Activated CD4-positive, CD25-positive, alpha-beta regulatory T cell treated with anti-CD3 and anti-CD28 coated beads, Interleukin-2, amount 50 U/mL, for 16 hours (primary cell): ENCODE results near the gene PDE4B.

Experiments used
- DNase-seq: peaks from one replicate; pipeline ENCODE4 v3.0.0-alpha.2; 2020; ENCODE audit warnings: low read depth, low spot score

Gene PDE4B

GRCh38 chr1:66262208-66262963 is 469.7 kb downstream of the PDE4B start:
- no peak for DNase-seq

- no peak for DNase-seq
These were observed 472.6 kb downstream of the PDE4B start for GRCh38 chr1:66265268-66265667.

- no peak for DNase-seq
These were observed 473.1 kb downstream of the PDE4B start for GRCh38 chr1:66265796-66266195.

- no peak for DNase-seq
These were observed 473.7 kb downstream of the PDE4B start for GRCh38 chr1:66266350-66266749.

- no peak for DNase-seq
These were observed 474.1 kb downstream of the PDE4B start for GRCh38 chr1:66266756-66267155.

- DNase-seq: no peak
These were observed 474.7 kb downstream of the PDE4B start for GRCh38 chr1:66267201-66267940.

- no peak for DNase-seq
These were observed 476.5 kb downstream of the PDE4B start for GRCh38 chr1:66269222-66269621.

- no peak for DNase-seq
These were observed 477.6 kb downstream of the PDE4B start for GRCh38 chr1:66270119-66270812.

GRCh38 chr1:66271216-66271903 is 478.7 kb downstream of the PDE4B start:
- no peak for DNase-seq

GRCh38 chr1:66271904-66272254 is 479.2 kb downstream of the PDE4B start:
- no peak for DNase-seq

- no peak for DNase-seq
These were observed 481.0 kb downstream of the PDE4B start for GRCh38 chr1:66273656-66274055.

GRCh38 chr1:66274634-66275033 is 481.9 kb downstream of the PDE4B start:
- DNase-seq: no peak

- no peak for DNase-seq
These were observed 482.4 kb downstream of the PDE4B start for GRCh38 chr1:66275083-66275482.

- DNase-seq: no peak
These were observed 482.9 kb downstream of the PDE4B start for GRCh38 chr1:66275601-66276023.

- no peak for DNase-seq
These were observed 483.5 kb downstream of the PDE4B start for GRCh38 chr1:66276218-66276617.

GRCh38 chr1:66278260-66279021 is 485.7 kb downstream of the PDE4B start:
- no peak for DNase-seq

- no peak for DNase-seq
These were observed 489.1 kb downstream of the PDE4B start for GRCh38 chr1:66281808-66282207.

- DNase-seq: peak; percentile 45
These were observed 489.7 kb downstream of the PDE4B start for GRCh38 chr1:66282343-66282852.

GRCh38 chr1:66282891-66283621 is 490.4 kb downstream of the PDE4B start:
- DNase-seq: no peak

GRCh38 chr1:66283622-66284041 is 490.9 kb downstream of the PDE4B start:
- no peak for DNase-seq
